Cardiac septum (tissue), 1 donor: ENCODE data around the gene KRT33B. TPM values are rescaled to one million over a fixed set of nuclear protein-coding genes. Genes with fewer than 3 reads are reported as not detected.
"Not testable (repeated sequence)": the region's sequence is repeated elsewhere in the genome, so short reads cannot be mapped to it uniquely, and the experiment has no call there.

ENCODE experiments used
- DNase-seq: peaks from one replicate; pipeline ENCODE4 v3.0.0-alpha.2; 2020; ENCODE audit warnings: low spot score
- intact Hi-C: fragments of 100-400 bp; cut with DNase I; formaldehyde crosslinking; loops from one replicate; pipeline ENCODE4 v1.14.0; 2022
- total RNA-seq: library from RNA; stranded (reverse); fragmentation: NEBNext Ultra II Directional; extraction: Animal tissue kit (Norgen Biotek cat#: 25700); gene quantifications from one replicate; pipeline ENCODE4 v1.2.1, GENCODE V29; 2021
- donor health status: DM: no; HTN: no; CAD: no.

KRT33B gene
- total RNA-seq, 1 donor from 2014 or later: not detected

- intact Hi-C loops: no loop called here
- DNase-seq: no peak
Measured at GRCh38 chr17:41394254-41394996, 24.8 kb upstream of the KRT33B start.

- intact Hi-C loops: no loop called here
- DNase-seq: no peak
Measured at GRCh38 chr17:41393826-41394225, 24.2 kb upstream of the KRT33B start.

- no peak for DNase-seq
- intact Hi-C loops: no loop called here
Measured at GRCh38 chr17:41393294-41393693, 23.7 kb upstream of the KRT33B start.

GRCh38 chr17:41392278-41392677 lies 22.7 kb upstream of the KRT33B start:
- no peak for DNase-seq
- intact Hi-C loops: no loop called here

- no peak for DNase-seq
- intact Hi-C loops: no loop called here
Measured at GRCh38 chr17:41391535-41391934, 21.9 kb upstream of the KRT33B start.

- intact Hi-C loops: no loop called here
- no peak for DNase-seq
Measured at GRCh38 chr17:41390411-41390938, 20.9 kb upstream of the KRT33B start.

GRCh38 chr17:41387670-41388069 lies 18.1 kb upstream of the KRT33B start:
- intact Hi-C loops: no loop called here
- DNase-seq: no peak

- intact Hi-C loops: no loop called here
- DNase-seq: no peak
Measured at GRCh38 chr17:41386227-41386626, 16.6 kb upstream of the KRT33B start.

GRCh38 chr17:41383690-41384089 lies 14.1 kb upstream of the KRT33B start:
- DNase-seq: no peak
- intact Hi-C loops: no loop called here

GRCh38 chr17:41382394-41382793 lies 12.8 kb upstream of the KRT33B start:
- intact Hi-C loops: no loop called here
- no peak for DNase-seq

GRCh38 chr17:41381943-41382342 lies 12.3 kb upstream of the KRT33B start, which contains the start of gene KRT34:
TSS of gene KRT34 (minus strand) at chr17:41382306. CDS start at chr17:41382246, 60 bp downstream.
- intact Hi-C loops, DNase-seq: not testable (repeated sequence)

GRCh38 chr17:41380091-41380490 lies 10.5 kb upstream of the KRT33B start:
- intact Hi-C loops, DNase-seq: not testable (repeated sequence)

- intact Hi-C loops: no loop called here
- DNase-seq: no peak
Measured at GRCh38 chr17:41377546-41377945, 7.9 kb upstream of the KRT33B start.

GRCh38 chr17:41369023-41369422 lies 590 bp downstream of the KRT33B start:
- no peak for DNase-seq
- intact Hi-C loops: no loop called here

- no peak for DNase-seq
- intact Hi-C loops: no loop called here
Measured at GRCh38 chr17:41367426-41368075, 2.1 kb downstream of the KRT33B start.

- DNase-seq: no peak
- intact Hi-C loops: no loop called here
Measured at GRCh38 chr17:41366070-41366469, 3.5 kb downstream of the KRT33B start.

- DNase-seq: no peak
- intact Hi-C loops: no loop called here
Measured at GRCh38 chr17:41363881-41364280, 5.7 kb downstream of the KRT33B start.

- no peak for DNase-seq
- intact Hi-C loops: no loop called here
Measured at GRCh38 chr17:41360296-41360995, 9.2 kb downstream of the KRT33B start.

- DNase-seq: no peak
- intact Hi-C loops: no loop called here
Measured at GRCh38 chr17:41354536-41354935, 15.1 kb downstream of the KRT33B start.

GRCh38 chr17:41352597-41353366 lies 16.8 kb downstream of the KRT33B start:
- DNase-seq: no peak
- intact Hi-C loops: no loop called here
